ENCODE data around the gene FMN2. TPM values are rescaled to one million over a fixed set of nuclear protein-coding genes. Genes with fewer than 3 reads are reported as not detected.

Gene FMN2
- polyA plus RNA-seq, 3 donors: not detected

DNA sequence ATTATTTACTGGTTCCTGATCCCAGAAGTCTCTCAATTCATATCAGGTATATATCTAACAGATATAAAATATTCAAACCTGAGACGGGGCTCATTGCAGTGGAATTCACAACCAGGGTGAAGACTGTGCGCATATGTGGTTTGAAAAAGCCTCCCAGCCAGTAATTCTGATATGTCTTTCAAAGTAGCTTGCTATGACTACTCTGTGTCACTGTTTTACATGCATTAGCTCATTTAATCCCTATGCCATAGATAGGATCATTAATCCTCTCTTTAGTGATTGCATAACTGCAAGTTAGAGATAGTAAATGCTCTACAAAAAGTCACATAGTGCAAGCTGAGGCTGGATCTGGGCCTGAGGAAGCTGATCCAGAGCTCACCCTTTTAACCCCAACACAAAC lies 251.4 kb downstream of the FMN2 start:
- no peaks in the 10 kb centered on the region for H3K27me3 Mint-ChIP-seq (ENCODE audit: low read depth in 3 of 3)
- no peaks in the 10 kb centered on the region for H3K79me2 ChIP-seq (ENCODE audit: insufficient read depth, low read length)
- H2AFZ ChIP-seq (ENCODE audit: insufficient read depth, low read depth, low read length, poor library complexity, severe bottlenecking): no peak overlapping the region
- TF ChIP-seq, protein P1, sequence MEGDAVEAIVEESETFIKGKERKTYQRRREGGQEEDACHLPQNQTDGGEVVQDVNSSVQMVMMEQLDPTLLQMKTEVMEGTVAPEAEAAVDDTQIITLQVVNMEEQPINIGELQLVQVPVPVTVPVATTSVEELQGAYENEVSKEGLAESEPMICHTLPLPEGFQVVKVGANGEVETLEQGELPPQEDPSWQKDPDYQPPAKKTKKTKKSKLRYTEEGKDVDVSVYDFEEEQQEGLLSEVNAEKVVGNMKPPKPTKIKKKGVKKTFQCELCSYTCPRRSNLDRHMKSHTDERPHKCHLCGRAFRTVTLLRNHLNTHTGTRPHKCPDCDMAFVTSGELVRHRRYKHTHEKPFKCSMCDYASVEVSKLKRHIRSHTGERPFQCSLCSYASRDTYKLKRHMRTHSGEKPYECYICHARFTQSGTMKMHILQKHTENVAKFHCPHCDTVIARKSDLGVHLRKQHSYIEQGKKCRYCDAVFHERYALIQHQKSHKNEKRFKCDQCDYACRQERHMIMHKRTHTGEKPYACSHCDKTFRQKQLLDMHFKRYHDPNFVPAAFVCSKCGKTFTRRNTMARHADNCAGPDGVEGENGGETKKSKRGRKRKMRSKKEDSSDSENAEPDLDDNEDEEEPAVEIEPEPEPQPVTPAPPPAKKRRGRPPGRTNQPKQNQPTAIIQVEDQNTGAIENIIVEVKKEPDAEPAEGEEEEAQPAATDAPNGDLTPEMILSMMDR (IDR thresholded peaks at IDR 0.05): no peak
- no peaks in the 10 kb centered on the region for H4K20me1 ChIP-seq (ENCODE audit: insufficient read depth, low read length)
- no peak overlapping the region for H3K9ac ChIP-seq (ENCODE audit: insufficient read depth, low read length, poor library complexity, severe bottlenecking)
- no peak overlapping the region for H3K4me2 ChIP-seq (replicated peaks; ENCODE audit: extremely low read depth, low read length, poor library complexity, severe bottlenecking)
- no peak overlapping the region for H3K4me3 ChIP-seq (replicated peaks in 1 of 3; ENCODE audit: low read depth in 2 of 3, low read length in 3 of 3)
- intact Hi-C loops (cut with micrococcal nuclease): no loop called here
- H3K36me3 Mint-ChIP-seq: no peaks in the 10 kb centered on the region
- H3K27ac ChIP-seq (ENCODE audit: low read depth in 1 of 2, low read length in 2 of 2): no peak overlapping the region
- DNase-seq: no peak
- H3K27ac Mint-ChIP-seq: no peak overlapping the region
- H3K4me1 ChIP-seq (ENCODE audit: control insufficient read depth in 1 of 2, insufficient read depth in 2 of 2, low read length in 2 of 2): no peaks in the 10 kb centered on the region
- no peak overlapping the region for H3K4me3 Mint-ChIP-seq
- no peaks in the 10 kb centered on the region for H3K36me3 ChIP-seq (replicated peaks in 1 of 2; ENCODE audit: control insufficient read depth in 1 of 2, insufficient read depth in 2 of 2, low read length in 2 of 2)
- no CpG with 5 or more reads among the region's 2 CpGs for WGBS (ENCODE audit: insufficient coverage)
- no peaks in the 10 kb centered on the region for H3K4me1 Mint-ChIP-seq
- H3K9me3 ChIP-seq (replicated peaks in 1 of 2; ENCODE audit: control insufficient read depth in 1 of 2, insufficient read depth in 1 of 2, low read length in 2 of 2): no peaks in the 10 kb centered on the region
- H3K27me3 ChIP-seq (ENCODE audit: control insufficient read depth in 2 of 2, insufficient read depth in 2 of 2, low read length in 2 of 2): no peaks in the 10 kb centered on the region
- H3K9me3 Mint-ChIP-seq: peaks cover 0 to 6% (median 2%) of the 10 kb centered on the region in 7 donors

DNA sequence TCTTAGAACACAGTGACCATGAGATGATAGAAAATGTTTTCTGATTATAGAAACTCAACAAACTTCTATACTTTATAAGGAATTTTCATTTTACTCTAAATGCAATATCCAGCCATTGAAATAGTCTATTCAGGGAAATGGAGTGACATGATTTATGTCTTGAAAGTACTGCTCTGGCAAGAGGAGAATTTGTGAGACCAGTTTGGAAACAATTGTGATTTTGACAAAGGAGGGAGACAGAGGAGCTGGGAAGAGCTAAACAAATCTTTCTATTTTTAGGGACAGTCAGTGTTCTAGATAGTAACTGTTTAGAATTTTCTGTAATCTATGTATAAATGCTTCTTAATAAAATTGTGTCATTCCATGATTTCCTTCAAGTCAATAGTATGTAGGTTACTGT lies 252.3 kb downstream of the FMN2 start:
- H2AFZ ChIP-seq (ENCODE audit: insufficient read depth, low read depth, low read length, poor library complexity, severe bottlenecking): no peak overlapping the region
- intact Hi-C loops (cut with micrococcal nuclease): no loop called here
- H3K4me1 ChIP-seq (ENCODE audit: control insufficient read depth in 1 of 2, insufficient read depth in 2 of 2, low read length in 2 of 2): no peaks in the 10 kb centered on the region
- H3K27ac ChIP-seq (ENCODE audit: low read depth in 1 of 2, low read length in 2 of 2): no peak overlapping the region
- no peaks in the 10 kb centered on the region for H3K36me3 ChIP-seq (replicated peaks in 1 of 2; ENCODE audit: control insufficient read depth in 1 of 2, insufficient read depth in 2 of 2, low read length in 2 of 2)
- no peaks in the 10 kb centered on the region for H4K20me1 ChIP-seq (ENCODE audit: insufficient read depth, low read length)
- TF ChIP-seq, protein P1 (IDR thresholded peaks at IDR 0.05): no peak
- Mint-ChIP-seq H3K9me3 (peaks cover 0 to 10% (median 2%) of the 10 kb centered on the region in 7 donors), H3K36me3 (no peaks in the 10 kb centered on the region), H3K27me3 (ENCODE audit: low read depth in 3 of 3) (no peaks in the 10 kb centered on the region), H3K4me3 (no peak overlapping the region), H3K27ac (no peak overlapping the region), H3K4me1 (no peaks in the 10 kb centered on the region)
- H3K4me3 ChIP-seq (replicated peaks in 1 of 3; ENCODE audit: low read depth in 2 of 3, low read length in 3 of 3): no peak overlapping the region
- H3K9ac ChIP-seq (ENCODE audit: insufficient read depth, low read length, poor library complexity, severe bottlenecking): no peak overlapping the region
- no peaks in the 10 kb centered on the region for H3K79me2 ChIP-seq (ENCODE audit: insufficient read depth, low read length)
- no peak overlapping the region for H3K4me2 ChIP-seq (replicated peaks; ENCODE audit: extremely low read depth, low read length, poor library complexity, severe bottlenecking)
- H3K9me3 ChIP-seq (replicated peaks in 1 of 2; ENCODE audit: control insufficient read depth in 1 of 2, insufficient read depth in 1 of 2, low read length in 2 of 2): no peaks in the 10 kb centered on the region
- H3K27me3 ChIP-seq (ENCODE audit: control insufficient read depth in 2 of 2, insufficient read depth in 2 of 2, low read length in 2 of 2): no peaks in the 10 kb centered on the region
- DNase-seq: no peak
